Pons (tissue), 1 donor: ENCODE data around the gene SLIT2.

Experiments
- DNase-seq: peaks from one replicate; pipeline ENCODE4 v3.0.0-alpha.2; 2016; ENCODE audit warnings: low spot score

The SLIT2 gene

DNA sequence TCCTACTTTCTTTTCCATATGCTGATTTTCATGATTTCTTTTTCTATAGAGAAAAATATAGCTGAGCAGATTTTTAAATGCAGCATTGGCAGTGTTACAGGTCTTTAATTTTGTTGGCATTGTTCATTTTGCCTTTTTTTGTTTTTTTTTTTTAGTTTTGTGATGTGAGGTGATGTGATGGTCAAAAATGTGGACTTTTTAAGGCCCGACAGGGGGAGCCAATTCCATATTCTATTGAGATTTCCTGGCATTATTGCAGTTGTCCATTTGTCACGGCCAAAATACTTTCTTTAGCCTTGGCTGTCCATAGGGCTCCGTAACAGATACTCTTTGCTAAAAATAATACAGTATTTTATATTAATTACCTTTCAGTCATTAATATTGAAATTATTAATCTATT is 47.8 kb downstream of the SLIT2 start:
- DNase-seq: peak; percentile 67

DNA sequence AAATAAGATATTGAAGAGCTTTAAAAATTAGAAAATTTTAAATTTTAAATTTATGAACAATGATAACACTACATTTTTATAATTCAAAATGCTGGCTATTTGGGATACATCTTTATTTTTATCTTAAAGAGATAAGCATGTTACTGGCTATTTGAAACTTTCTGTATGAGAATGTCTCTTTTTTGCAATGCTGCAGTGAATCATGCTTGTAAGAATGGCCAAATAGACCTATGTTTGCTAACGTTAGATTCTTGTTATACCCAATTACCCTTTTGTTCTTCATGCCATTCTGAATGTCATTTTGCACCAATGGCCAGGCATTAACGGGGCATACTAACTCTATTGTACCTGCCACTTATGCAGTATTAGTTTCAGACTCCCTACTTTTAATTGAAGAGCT is 49.5 kb downstream of the SLIT2 start:
- DNase-seq: no peak
